ENCODE data around the gene IL11.

GRCh38 chr19:55333870-55334269, 36.4 kb downstream of the IL11 start:
- no peak for TF ChIP-seq CTCF (IDR thresholded peaks at IDR 0.05)
- TF ChIP-seq POLR2AphosphoS5 (IDR thresholded peaks at IDR 0.05): peak in 2 of 3 donors; percentile 57 to 60

Measured in transverse colon (tissue), 4 donors.